Hepatocyte (in vitro differentiated cells): Measurements from ENCODE around the gene FLRT2.

Source experiments
- CTCF ChIP-seq: fragments of 200-600 bp; sonication (generic); IDR thresholded peaks from 2 replicates; pipeline ENCODE4 v1.5.1; 2016; ENCODE audit warnings: antibody characterized with exemption, mild to moderate bottlenecking; ENCODE audit not compliant: poor library complexity
- EZH2phosphoT487 ChIP-seq: fragments of 200-600 bp; sonication (generic); IDR thresholded peaks from one replicate; pipeline ENCODE4 v1.6.1; 2018; ENCODE audit warnings: antibody characterized with exemption, mild to moderate bottlenecking, low read depth, moderate library complexity; ENCODE audit not compliant: unreplicated experiment, severe bottlenecking

GRCh38 chr14:85634205-85634604 is 104.3 kb downstream of the FLRT2 start:
- TF ChIP-seq CTCF: no peak
- no peak for TF ChIP-seq EZH2phosphoT487
